Jurkat, Clone E6-1 (cell line): ENCODE data around the gene ST6GALNAC3.
"Not testable (repeated sequence)": the region's sequence is repeated elsewhere in the genome, so short reads cannot be mapped to it uniquely, and the experiment has no call there.

ENCODE experiments used
- DNase-seq: peaks from one replicate; pipeline ENCODE4 v3.0.0-alpha.2; 2011; ENCODE audit warnings: low read depth, low spot score
- H3K4me3 ChIP-seq: 2 replicates; pipeline ENCODE4 v1.5.1; 2011; ENCODE audit warnings: mild to moderate bottlenecking, low read length, control low read depth, moderate library complexity

ST6GALNAC3 gene

DNA sequence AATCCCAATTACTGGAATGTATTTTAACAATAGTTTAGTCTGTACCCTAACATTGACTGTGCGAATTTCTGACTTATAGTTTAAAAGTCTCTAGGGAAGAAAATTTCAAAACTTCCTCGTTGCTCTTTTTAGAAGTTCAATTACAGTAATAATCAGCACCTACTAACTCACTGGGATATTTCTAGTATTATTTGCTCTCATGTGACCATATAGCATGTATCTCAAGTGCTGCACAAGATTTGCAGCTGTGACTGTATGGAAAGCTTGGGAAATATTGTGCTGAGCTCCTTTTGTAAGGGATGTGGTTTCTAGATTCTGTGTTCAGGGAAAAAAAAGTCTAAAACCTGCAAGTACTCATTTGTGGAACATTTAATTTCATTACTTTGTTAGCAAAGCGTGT lies 153.1 kb downstream of the ST6GALNAC3 start:
- no peak overlapping the region for H3K4me3 ChIP-seq
- no peak for DNase-seq

DNA sequence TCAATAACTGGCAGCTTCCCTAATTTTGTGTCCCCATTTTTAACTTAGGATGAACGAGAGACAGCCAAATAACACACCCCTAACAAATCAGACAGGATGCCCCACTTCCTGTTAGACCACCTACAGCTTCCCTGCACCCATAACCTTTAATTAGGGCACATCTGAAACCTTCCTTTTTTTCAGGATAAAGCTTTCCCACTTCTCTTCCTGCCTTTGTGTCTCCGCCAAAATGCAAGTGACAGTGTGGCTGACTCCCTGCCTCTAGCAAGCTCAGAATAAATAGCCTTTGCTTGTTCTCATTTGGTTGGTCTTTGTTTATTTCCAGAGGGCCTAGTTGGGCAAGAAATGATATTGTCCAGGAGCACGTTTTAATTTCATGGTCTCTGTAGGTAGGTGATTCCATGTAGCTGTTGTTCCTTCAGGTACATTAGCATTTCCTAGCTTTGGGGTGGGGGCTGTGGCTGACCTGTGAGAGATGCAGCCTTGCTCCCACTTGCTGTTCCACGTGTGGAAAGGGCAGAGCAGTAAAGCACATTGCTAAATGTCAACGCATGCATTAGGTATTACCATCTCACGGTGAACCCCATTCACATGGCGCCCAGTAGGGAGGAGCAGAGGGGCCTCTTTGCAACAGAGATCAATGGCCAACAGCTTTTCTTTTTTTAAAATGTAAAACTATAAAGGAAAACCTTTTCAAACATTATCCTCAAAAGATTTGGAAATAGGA lies 154.9 kb downstream of the ST6GALNAC3 start:
- H3K4me3 ChIP-seq = no peak overlapping the region
- DNase-seq = no peak

DNA sequence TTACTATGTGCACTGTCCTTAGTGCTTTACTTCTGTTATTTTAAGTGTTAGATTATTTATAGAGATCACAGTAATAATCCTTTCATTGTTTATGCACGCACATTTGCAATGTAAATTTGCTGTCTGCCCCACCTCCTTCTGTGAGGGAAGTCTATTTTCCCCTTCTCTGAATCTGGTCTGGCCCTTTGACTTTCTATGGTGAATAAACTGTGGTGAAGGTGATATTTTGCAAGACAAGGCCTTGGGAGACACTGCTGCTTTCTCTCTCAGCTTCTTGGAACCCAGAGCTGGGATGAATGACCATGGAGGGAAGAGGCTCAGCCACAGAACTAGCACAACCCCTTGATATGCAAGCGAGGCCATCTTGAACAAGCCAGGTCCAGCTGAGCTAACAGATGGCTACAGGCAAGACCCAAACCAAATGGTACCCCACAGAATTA lies 156.3 kb downstream of the ST6GALNAC3 start:
- H3K4me3 ChIP-seq = no peak overlapping the region
- DNase-seq = no peak

DNA sequence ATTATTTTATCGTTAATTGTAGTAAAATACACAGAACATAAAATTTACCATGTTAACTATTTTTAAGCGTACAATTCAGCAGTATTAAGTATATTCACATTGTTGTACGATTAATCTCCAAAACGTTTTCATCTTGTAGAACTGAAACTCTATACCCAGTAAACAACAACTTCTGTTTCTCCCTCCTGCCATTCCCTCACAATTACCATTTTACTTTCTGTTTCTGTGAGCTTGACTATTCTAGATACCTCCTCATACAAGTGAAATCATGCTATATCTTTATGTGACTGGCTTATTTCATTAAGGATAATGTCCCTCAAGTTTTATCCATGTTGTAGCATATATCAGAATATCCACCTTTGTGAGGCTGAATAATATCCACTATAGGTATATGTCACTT lies 156.8 kb downstream of the ST6GALNAC3 start:
- DNase-seq = no peak
- no peak overlapping the region for H3K4me3 ChIP-seq

DNA sequence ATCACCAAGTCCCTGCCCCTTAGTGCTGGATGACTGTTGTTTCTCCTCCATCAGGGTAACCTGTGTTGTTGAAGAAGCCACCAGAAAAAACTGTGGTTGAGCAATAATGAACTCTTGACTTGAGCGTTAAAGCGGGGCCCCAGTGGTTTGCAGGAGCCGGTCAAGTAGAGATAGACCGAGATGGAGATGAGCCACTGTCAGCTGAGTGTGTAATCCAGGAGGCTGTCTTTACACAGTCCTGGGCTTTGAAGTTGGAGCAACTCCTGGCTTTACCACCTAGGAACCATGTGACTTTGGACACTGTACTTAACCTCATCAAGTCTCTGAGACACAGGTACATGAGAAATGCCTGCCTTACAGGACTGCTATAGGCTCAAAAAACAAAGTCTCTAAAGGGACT lies 158.1 kb downstream of the ST6GALNAC3 start:
- no peak overlapping the region for H3K4me3 ChIP-seq

DNA sequence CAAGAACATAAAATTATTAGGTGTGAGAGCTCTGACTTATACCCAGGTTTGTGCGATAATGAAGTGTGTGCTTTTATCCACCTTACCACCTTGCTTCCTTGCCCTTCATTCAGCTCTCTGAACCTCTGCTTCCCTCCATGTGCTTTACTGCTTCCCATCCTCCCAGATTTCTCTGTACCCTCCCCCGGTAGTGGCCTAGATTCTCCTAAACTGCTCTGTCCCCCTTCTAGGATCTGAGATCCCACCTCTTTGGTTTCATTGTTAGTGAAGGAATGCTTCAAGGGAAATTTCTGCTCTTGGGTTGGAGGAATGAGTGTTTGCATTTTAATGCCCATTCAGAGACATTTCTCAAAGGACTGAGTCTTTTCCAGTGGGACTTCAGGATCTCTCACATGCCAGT lies 159.5 kb downstream of the ST6GALNAC3 start:
- no peak for DNase-seq
- H3K4me3 ChIP-seq = no peak overlapping the region

More for the DNA sequence above, 158.1 kb downstream of the ST6GALNAC3 start:
- DNase-seq = no peak

DNA sequence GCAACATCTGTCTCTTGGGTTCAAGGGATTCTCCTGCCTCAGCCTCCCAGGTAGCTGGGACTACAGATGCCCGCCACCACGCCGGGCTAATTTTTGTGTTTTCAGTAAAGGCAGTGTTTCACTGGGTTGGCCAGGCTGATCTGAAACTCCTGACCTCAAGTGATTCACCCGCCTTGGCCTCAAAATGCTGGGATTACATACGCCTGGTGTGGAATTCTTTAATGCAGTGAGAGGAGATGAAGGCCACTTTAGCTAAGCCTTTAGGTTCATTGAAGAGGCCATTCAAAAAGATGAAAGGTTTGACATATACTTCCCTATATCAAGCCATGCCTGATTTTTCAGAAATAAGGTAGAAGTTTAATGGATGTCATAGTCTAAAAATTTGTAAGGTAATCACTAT lies 162.7 kb downstream of the ST6GALNAC3 start:
- DNase-seq = no peak
- H3K4me3 ChIP-seq = no peak overlapping the region

DNA sequence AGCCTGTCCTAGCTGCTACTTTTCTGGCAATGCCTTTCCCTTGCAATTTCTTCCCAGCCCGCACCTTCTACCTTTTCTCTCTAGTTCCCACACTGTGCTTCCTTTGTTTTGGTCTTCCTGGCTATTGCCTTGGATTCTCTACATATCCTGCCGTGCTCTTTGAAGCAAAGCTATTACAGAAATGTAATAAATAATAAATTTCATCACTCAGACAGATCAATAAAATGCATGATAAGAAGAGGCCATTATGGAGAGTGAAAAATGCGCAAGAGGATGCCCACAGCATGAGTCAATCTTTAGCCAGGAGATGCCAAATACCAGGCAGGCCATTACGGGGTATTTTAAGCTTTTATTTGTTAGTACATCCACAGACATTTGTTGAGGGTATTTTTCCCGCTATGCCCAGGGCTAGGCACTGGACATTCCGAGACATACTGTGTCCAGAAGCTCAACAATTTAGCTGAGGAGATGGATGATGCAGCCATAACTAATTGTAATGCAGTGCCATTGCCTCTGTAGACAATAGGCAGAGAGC lies 163.6 kb downstream of the ST6GALNAC3 start:
- no peak for DNase-seq
- no peak overlapping the region for H3K4me3 ChIP-seq

DNA sequence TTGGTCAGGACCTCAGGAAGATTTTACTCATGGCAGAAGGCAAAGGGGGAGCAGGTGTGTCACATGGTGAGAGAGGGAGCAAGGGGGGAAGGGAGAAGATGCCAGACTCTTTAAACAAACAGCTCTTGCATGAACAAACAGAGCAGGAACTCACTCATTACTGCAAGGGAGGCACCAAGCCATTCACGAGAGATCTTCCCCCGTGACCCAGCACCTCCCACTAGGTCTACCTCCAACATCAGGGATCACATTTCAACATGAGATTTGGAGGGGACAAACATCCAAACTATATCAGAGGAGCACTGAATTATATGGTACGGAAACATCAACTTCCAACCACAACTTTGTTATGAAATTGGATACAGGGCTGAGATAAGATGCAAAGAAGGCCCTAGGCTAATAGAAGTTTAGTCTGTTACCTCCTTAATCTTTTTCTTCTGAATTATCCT lies 164.9 kb downstream of the ST6GALNAC3 start:
- DNase-seq = no peak
- H3K4me3 ChIP-seq = no peak overlapping the region

DNA sequence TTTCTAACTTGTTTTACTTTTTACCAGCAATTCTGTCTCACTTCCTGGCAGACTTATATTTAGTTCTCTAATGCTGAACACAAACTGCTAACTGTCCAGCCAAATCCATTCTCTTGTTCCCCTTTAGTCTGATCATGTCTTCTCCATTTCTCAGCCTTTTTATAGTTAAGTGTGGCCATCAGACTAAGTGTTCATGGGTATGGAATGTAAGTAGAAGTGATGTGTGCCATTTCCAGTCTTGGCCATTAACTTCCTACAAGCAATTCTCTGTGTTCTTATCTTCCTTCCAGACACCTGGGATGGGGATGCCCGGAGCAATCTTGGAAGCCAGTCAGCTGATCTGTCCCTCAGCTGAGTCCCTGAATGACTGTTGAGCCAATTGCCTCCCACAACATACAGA lies 165.8 kb downstream of the ST6GALNAC3 start:
- DNase-seq = no peak
- no peak overlapping the region for H3K4me3 ChIP-seq

DNA sequence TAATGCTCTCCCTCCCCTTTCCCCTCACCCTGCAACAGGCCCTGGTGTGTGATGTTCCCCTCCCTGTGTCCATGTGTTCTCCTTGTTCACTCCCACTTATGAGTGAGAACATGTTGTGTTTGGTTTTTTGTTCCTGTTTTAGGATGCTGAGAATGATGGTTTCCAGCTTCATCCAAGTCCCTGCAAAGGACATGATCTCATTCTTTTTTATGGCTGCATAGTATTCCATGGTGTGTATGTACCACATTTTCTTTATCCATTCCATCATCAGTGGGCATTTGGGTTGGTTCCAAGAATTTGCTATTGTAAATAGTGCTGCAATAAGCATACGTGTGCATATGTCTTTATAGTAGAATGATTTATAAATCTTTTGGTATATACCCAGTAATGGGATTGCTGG lies 168.0 kb downstream of the ST6GALNAC3 start:
- DNase-seq, H3K4me3 ChIP-seq: not testable (repeated sequence)

DNA sequence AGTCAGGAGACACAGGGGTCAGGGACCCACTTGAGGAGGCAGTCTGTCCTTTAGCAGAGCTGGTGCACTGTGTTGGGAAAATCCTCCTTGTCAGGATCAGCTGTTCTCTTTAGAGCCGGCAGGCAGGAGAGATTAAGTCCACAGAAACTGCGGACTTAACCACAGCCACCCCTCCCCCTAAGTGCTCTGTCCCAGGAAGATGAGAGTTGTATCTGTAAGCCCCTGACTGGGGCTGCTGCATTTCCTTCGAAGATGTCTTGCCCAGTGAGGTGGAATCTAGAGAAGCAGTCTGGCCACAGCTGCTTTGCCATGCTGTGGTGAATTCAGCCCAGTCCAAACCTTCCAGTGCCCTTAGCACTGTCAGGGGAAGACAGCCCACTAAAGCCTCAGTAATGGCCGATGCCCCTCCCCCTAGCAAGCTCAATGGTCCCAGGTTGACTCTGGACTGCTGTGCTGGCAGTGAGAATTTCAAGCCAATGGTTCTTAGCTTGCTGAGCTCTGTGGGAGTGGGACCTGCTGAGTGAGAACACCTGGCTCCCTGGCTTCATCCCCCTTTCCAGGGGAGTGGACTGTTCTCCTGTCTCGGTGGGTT lies 172.8 kb downstream of the ST6GALNAC3 start:
- no peak for DNase-seq
- no peak overlapping the region for H3K4me3 ChIP-seq

DNA sequence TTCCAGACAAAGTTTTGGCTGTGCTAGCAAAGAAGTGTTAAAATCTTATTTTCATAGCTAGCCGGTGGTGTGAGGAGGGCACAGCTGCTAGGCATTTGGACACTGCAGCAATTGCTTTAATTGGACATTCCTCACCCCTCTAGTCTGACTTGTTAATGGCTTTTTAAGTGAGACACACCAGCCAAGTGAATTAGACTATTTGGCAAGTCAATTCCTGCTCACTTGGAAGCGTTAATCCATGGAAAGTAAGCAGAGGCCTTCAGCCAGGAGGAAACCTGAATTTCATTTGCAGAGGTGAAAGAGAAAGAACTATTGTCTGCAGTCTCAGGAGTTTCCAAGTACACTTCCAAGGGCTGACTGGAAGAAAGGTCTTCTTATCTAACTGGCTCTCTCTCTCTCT lies 175.7 kb downstream of the ST6GALNAC3 start:
- DNase-seq = no peak
- no peak overlapping the region for H3K4me3 ChIP-seq

DNA sequence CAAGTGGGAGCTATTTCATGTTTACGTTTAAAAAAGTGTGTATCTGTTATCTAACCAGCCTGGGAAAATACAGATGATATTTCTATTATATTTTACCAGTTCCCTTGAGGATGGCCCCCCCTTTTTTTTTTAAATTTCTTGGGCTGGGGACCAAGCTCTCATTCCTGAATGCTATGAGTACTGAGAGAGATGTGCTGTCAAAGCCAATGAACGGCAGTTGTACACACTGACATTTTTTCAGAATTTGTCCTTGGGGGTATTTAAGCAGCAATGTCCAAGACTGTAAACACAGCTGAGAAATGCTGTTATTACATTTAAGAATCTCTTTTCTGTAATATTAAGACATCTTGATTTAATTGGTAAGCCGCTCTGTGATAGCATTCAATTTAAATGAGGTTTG lies 177.9 kb downstream of the ST6GALNAC3 start:
- no peak for DNase-seq
- H3K4me3 ChIP-seq = no peak overlapping the region

DNA sequence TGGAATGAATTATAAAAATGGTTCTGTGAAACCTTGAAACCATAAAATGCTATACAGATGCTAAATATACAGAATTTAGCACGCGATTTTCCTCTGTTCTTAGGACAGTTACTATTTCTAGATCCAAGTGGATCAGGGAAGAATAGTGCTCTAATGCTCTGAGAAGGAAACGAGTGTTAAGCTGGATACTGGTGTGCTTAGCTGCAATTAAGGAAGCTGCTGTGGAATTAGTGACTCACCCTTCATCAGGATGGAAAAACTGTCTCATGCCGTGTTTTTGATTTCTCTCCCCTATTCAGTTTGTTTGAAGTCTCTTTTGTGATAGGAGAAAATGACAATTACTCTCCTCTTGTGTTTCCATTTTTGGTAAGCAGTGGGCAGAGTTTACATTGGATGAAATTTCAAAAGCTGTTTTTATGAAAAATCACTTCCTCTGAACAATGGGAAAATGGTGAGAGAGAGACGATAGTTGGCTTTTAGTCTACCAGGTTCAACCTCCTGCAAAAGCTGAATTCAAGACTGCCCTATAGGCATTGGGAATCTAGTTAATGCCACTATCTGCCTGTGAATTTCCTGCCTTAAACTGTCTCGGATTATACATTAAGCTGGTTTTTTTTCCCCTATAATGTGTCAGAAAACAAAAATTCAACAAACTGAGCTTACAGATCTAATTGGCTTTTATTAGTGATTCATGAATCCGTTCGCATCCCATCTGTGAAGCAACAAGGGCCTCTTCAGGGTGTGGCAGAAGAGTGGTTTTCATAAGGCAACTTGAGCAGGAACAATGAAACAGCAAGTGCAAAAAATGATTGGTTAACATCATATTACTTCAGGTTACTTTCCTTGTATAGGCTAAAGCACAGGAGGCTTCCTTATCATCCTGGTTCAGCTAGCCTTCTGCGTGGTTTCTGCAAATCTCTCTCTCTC lies 179.8 kb downstream of the ST6GALNAC3 start:
- H3K4me3 ChIP-seq = no peak overlapping the region
- no peak for DNase-seq

DNA sequence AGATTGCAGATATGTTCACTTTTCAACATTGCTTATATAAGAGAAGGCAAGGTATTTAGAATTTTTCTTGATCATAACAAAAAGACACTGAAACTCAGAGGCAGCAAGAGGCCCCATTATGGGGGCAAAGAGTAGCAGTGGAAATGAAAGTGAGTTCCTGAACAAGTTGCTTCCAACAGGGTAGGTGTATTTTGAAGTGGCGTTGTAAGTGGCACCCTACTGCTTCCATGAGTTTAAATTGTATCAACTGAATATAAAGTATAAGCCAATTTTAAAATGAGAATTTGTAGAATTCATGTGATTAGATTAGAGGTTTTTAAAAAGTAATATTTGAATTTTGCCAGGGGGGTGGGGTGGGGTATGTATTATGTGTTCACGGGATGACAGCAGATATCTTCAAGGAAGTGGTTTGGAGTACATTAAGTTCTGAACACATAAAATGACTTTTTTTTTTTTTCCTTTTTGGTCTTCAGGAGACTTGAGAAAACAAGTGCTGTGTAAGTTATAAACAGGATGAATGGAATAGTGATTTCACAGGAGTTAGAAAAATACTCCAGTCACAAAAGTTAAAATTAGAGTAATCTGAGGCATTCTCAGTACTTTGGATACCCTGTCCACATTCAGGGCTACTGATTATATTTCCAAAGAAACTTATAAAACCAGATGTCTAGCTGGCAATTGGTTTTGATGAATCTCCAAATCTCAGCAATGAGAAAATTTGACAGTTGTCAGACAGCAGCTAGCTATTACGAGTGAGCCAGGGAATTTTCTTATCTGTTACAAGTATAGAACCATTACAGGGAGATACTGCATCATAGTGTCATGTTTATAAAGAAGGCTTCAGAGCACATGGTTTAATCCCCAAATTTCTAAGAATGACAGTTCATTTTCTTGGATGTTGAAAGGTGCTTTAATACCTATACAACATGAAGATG lies 182.0 kb downstream of the ST6GALNAC3 start:
- DNase-seq = peak; percentile 17
- H3K4me3 ChIP-seq = no peak overlapping the region

DNA sequence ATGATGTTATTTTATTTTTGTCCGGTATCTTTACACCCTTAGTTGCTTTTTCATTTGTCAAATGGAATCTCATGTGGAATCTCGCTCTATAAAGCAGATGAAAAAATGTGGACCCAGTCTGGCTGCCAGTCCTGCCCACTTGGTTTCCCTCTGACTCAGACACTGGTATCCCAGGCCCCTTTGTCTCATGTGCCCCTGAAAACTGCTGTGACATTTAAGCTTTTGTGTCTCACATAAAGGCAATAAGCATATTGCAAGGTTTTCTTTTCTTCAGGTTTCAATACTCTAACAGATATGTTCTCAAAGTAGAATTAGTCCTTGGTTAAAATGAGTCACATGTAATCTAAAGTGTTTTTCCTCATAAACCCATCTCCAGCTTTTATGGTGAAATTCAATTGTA lies 183.3 kb downstream of the ST6GALNAC3 start:
- H3K4me3 ChIP-seq = no peak overlapping the region
- DNase-seq = no peak

DNA sequence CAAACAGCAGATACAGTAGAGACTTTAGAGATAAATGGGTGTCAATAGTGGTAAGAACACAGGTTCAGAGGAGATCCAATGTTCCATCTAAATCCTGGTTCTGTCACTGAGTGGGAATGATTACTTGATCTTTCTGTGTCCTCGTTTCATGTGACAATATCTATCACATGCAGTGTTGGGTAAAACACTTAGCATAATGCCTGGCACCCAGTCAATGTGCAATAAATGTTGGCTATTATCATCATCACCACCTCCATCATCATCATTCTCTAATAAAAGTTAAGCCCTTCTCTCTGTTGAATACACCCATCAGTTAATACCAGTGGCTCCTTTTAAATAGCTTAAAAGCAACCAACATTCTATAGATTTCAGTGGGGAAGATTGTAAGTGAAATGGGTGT lies 184.7 kb downstream of the ST6GALNAC3 start:
- no peak for DNase-seq
- H3K4me3 ChIP-seq = no peak overlapping the region

DNA sequence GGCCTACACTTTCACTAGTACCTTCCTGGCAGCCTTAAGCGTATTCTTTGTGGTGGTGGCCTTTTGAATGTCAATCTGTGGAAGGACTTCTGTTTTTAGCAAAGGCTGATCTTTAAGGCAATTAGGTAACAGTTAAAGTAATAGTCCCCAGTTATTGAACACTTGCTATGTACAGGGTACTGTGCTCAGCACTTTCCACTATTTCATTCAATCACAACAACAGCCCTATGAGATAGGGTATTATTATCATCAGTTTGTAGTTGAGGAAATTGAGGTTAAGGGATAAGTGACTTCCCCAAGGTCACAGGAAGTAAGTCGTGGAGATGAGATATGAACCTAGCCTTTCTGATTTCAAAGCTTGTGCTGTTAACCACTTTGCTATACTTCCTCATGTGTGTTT lies 185.7 kb downstream of the ST6GALNAC3 start:
- H3K4me3 ChIP-seq = no peak overlapping the region
- no peak for DNase-seq
